NCI-H2227 (cell line): Measurements from ENCODE around the gene CLEC16A.

Experiments used
- DNase-seq: peaks from one replicate; lab custom pipeline; 2025; ENCODE audit not compliant: unreplicated experiment; lab: John Stamatoyannopoulos, UW

The CLEC16A gene

DNA sequence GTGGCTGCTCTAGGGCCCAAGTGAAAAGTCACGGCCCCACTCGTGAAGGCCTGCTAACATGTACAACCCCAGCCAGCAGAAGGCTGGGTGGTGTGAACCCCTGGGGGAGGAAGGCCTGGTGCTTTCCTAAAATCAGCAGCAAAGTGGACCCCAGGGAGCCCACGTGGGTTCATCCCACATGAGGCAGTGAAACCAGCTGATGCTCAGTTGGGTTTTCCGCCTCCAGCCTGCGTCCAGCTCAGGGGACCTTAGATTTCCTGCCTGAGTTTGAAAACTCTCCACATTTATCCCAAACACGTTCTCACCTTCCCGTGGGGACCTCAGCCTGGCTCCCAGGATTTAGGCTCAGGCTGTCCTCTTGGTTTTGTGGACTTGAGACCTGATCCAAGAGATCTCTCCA lies 225.8 kb downstream of the CLEC16A start:
- no peak for DNase-seq

DNA sequence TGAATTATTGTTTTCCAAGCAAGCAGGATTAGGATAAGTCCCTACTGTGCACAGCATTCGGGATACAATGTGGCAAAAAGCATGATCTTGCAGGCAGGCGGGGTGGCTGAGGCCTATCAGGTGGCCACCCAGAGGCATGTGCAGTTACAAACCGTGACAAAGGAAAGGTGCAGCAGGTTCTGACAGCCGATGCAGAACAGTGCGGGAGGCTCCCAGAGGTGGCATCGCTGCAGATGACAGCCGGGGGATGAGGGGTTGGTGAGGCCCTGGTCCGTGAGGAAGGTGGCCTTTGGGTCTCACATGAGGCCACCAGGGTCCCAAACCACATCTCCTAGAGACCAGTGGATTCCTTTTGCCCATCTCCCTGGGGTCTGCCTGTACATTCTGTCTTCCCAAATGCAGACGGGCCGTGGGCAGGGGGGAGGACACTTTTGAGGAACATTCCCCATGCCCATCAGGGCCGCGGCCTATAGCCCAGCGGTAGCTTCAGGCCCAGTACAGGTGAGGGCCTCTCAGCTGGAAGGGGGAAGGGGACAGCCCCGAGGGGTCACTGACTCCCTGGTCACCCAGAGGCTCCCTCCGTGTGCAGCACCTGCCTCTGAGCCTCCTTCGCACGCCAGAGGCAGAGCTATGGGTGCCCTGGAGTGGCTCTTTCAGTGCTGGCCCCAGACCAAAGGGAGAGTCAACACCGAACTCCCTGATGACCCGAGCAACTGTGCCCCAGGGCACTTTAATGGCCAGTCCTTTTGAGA lies 226.5 kb downstream of the CLEC16A start:
- DNase-seq, result no peak

GRCh38 chr16:11171448-11171709 lies 227.0 kb downstream of the CLEC16A start:
- no peak for DNase-seq

DNA sequence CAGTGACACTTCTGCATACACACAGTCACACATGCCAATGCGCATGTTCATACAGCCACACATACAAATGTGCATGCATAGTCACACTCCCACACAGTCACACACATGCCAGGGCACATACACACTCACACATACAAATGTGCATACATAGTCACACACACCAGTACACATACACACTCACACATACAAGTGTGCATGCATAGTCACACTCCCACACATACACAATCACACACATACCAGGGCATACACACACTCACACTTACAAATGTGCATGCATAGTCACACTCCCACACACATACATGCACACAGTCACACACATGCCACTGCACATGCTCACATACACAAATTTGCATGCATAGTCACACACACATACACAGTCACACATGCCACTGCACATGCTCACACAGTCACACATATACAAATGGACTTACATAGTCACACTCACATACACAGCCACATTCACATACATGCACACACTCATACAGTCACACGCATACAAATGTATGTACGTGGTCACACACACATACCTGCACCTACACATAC lies 227.5 kb downstream of the CLEC16A start:
- DNase-seq, result no peak

- DNase-seq, result no peak
Observed at GRCh38 chr16:11173426-11173825, 229.1 kb downstream of the CLEC16A start.

DNA sequence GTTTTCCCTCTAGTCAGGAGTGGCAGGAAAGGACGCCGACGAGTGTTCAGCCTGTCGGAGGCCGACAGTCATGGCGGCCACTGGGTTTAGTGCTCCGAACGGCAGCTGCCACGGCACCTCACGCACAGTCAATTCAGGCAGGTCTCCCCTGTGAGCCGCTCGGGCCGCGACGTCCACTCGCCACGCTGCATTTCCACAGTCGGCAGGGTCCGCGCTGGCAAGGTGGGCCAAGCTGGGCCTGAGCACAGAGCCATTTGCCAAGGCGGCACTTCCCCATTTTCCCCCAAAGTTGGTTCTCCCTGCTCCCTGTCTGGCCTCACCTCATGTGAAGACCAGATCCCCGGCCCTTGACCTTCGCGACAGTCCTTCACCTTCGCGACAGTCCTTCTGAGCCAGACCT lies 229.8 kb downstream of the CLEC16A start:
- DNase-seq, result no peak

GRCh38 chr16:11175106-11175786 lies 230.9 kb downstream of the CLEC16A start:
- DNase-seq, result no peak

DNA sequence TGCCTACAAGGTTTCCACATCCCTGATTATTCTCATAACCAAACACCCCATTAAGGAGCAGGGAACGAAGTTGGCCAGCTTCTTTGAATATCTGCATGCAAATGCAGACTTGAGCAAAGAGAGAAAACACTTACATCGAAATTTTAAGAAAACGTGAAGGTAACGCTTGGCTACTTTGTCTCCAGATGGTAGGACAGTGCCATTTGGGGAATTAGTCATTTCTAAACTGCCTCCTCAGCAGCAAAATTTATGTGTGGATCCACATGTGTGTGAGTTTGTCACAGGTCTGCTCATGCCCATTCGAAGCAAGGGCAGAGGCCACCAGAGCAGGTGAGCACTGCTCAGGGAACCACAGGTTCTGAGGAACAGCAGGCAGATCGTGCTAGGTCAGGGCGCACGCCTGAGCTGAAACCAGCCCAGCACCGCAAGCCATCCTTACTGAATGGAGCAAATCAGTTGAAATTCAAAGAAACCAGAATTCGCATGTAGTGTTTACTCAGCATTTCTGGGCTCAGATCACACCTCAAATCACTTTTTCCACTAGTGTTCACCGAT lies 231.5 kb downstream of the CLEC16A start:
- DNase-seq, result no peak

GRCh38 chr16:11177578-11178160 lies 233.3 kb downstream of the CLEC16A start:
- DNase-seq, result no peak

DNA sequence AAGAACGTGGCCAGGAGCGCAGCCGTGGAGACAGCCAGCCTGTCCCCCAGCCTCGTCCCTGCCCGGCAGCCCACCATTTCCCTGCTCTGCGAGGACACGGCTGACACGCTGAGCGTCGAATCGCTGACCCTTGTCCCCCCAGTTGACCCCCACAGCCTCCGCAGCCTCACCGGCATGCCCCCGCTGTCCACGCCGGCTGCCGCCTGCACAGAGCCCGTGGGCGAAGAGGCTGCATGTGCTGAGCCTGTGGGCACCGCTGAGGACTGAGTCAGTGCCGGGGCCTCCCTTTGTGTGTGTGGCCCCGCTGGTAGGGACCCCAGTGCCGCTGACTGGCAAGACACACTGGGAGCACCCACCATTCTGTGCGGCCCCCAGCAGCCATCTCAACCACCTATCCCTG lies 234.1 kb downstream of the CLEC16A start:
- DNase-seq, result no peak

GRCh38 chr16:11179574-11179973 lies 235.2 kb downstream of the CLEC16A start:
- no peak for DNase-seq

GRCh38 chr16:11180489-11180888 lies 236.1 kb downstream of the CLEC16A start:
- DNase-seq, result no peak

GRCh38 chr16:11181242-11181898 lies 237.0 kb downstream of the CLEC16A start:
- DNase-seq, result no peak

DNA sequence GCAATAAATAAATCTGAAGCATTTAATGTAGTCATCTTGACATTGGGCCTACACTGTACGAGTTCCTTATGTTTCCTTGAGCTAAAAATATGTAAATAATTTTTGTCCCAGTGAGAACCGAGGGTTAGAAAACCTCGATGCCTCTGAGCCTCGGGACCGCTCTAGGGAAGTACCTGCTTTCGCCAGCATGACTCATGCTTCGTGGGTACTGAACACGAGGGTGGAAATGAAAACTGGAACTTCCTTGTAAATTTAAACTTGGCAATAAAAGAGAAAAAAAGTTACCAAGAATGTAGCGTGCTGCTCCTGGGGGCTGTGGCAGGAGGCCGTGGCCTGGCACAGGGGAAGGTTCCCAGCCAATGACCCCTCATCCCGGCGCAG lies 237.5 kb downstream of the CLEC16A start:
- DNase-seq, result no peak

DNA sequence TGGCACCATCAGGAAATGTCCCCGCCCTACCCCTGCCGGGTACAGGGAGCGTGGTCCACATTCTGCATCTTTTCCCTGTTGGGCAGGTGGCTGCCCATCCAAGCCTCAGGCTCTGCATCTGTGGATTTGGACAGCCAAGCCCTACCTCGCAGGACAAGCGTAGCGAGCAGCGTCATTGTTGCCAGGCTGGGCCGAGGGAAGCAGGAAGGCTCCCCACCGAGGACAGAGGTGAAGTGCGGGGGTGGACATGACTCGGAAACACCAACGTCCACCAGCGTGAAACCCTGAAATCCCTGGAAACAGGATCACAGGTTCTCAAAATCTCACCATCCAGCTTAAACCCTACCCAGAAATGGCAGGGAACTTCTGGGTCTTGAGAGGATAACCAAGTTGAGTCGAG lies 238.0 kb downstream of the CLEC16A start:
- no peak for DNase-seq

GRCh38 chr16:11183035-11183812 lies 238.9 kb downstream of the CLEC16A start:
- DNase-seq, result no peak

DNA sequence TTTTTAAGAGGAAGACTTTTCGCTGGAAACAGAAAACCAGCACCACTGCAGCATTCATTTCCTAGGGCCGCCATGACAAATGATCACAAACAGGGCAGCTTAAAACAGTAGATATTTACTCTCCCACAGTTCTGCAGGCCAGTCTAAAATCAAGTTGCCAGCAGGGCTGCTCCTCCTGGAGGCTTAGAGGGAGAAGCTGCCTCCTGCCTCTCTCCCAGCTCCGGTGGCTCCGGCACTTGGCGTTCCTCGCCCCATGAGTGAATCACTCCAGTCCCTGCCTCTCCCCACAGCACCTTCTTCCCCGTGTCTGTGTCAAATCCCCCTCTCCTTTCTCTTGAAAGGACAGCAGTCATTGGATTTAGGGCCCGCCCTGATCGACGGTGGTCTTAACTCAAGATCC lies 239.6 kb downstream of the CLEC16A start:
- DNase-seq, result no peak

GRCh38 chr16:11187522-11188023 lies 243.2 kb downstream of the CLEC16A start:
- DNase-seq, result no peak

DNA sequence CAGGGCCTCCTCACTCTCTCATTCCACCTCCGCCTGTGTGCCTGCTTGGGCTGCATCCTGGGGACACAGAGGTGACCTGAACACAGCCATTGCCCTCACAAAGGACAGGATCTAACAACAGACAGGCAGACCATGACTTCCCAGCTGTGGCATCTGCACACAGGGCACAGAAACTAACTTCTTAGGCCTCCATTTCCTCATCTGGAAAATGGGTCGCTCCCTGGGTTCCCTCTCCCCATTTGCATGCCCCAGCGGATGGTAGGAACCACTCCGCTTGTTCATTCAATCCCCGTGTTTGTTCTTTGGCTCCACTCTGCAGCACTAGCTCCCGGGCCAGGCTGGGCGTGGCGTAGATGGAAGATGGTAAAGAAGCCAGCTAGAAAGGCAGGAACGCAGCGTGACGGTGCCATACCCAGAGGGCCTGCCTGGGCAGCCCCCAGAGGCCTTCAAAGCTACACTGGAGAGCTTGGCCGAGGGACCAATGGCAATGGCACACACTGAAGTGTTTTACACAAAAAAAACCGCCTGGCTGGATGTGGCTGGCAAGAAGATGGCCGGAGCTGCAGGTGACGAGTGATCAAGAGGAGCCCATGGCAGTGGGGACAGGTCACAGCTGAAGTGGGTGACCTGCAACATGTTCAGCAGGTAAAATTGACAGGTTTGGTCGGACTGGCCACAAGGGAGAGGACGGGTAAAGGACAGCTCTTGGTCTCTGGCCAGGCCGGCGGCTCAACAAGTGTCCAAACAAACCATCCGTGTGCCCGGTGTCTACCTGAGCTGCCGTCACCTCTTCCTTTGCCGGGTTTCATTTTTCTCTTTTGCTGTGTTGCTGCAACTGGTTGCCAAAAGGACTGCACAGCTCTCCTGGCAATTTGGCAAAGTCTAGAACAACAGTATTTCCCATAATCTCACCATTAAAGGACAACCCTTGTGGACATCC lies 244.7 kb downstream of the CLEC16A start:
- no peak for DNase-seq
